ENCODE results near the gene PRRT1B. TPM values are rescaled to one million over a fixed set of nuclear protein-coding genes. Genes with fewer than 3 reads are reported as not detected.

The PRRT1B gene
- total RNA-seq, 6 experiments from 2014 or later = not detected

DNA sequence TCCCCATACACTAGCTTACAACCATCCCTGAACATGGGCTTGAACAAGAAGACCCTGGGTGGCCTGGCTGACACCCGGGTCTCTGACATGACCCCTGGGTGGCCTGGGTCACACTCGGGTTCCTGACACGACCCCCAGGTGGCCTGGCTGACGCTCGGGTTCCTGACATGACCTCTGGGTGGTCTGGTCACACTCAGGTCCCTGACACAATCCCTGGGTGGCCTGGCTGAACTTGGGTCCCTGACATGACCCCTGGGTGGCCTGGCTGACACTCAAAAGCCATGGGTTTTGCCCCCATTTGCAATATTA lies 38.0 kb downstream of the PRRT1B start:
- Mint-ChIP-seq H3K36me3 (ENCODE audit: low read depth) (peaks cover 15% of the 10 kb centered on the region), H3K27ac (no peak overlapping the region), H3K4me3 (no peak overlapping the region), H3K9me3 (no peaks in the 10 kb centered on the region), H3K4me1 (ENCODE audit: low read depth) (no peaks in the 10 kb centered on the region), H3K27me3 (ENCODE audit: insufficient read depth) (peaks cover 9% of the 10 kb centered on the region)
- TF ChIP-seq CTCF (IDR thresholded peaks at IDR 0.05) = no peak
- no peak for DNase-seq

GRCh38 chr9:131583836-131584555 lies 38.7 kb downstream of the PRRT1B start:
- H3K27me3 Mint-ChIP-seq (ENCODE audit: insufficient read depth) = peaks cover 9% of the 10 kb centered on the region
- no peak overlapping the region; the same call in 1 of the 2 replicates for H3K27ac Mint-ChIP-seq
- peaks cover 15% of the 10 kb centered on the region for H3K36me3 Mint-ChIP-seq (ENCODE audit: low read depth)
- H3K9me3 Mint-ChIP-seq = no peaks in the 10 kb centered on the region
- no peaks in the 10 kb centered on the region for H3K4me1 Mint-ChIP-seq (ENCODE audit: low read depth)
- no peak for DNase-seq
- no peak for TF ChIP-seq CTCF (IDR thresholded peaks at IDR 0.05)
- no peak overlapping the region for H3K4me3 Mint-ChIP-seq

GRCh38 chr9:131584858-131585257 lies 39.5 kb downstream of the PRRT1B start:
- H3K9me3 Mint-ChIP-seq = no peaks in the 10 kb centered on the region
- DNase-seq = no peak
- no peak for TF ChIP-seq CTCF (IDR thresholded peaks at IDR 0.05)
- H3K27ac Mint-ChIP-seq = no peak overlapping the region
- H3K27me3 Mint-ChIP-seq (ENCODE audit: insufficient read depth) = peaks cover 6% of the 10 kb centered on the region
- peaks cover 11% of the 10 kb centered on the region for H3K36me3 Mint-ChIP-seq (ENCODE audit: low read depth)
- H3K4me1 Mint-ChIP-seq (ENCODE audit: low read depth) = no peaks in the 10 kb centered on the region
- no peak overlapping the region for H3K4me3 Mint-ChIP-seq

GRCh38 chr9:131585375-131585774 lies 40.1 kb downstream of the PRRT1B start:
- no peaks in the 10 kb centered on the region for H3K4me1 Mint-ChIP-seq (ENCODE audit: low read depth)
- H3K27me3 Mint-ChIP-seq (ENCODE audit: insufficient read depth) = peaks cover 10% of the 10 kb centered on the region
- TF ChIP-seq CTCF (IDR thresholded peaks at IDR 0.05) = no peak
- no peak overlapping the region for H3K27ac Mint-ChIP-seq
- H3K36me3 Mint-ChIP-seq (ENCODE audit: low read depth) = peaks cover 10% of the 10 kb centered on the region
- no peak overlapping the region for H3K4me3 Mint-ChIP-seq
- DNase-seq = no peak
- no peaks in the 10 kb centered on the region for H3K9me3 Mint-ChIP-seq

GRCh38 chr9:131587331-131587730 lies 42.0 kb downstream of the PRRT1B start:
- Mint-ChIP-seq H3K4me3 (no peak overlapping the region; the same call in 1 of the 2 replicates), H3K27ac (no peak overlapping the region), H3K9me3 (no peaks in the 10 kb centered on the region), H3K27me3 (ENCODE audit: insufficient read depth) (peaks cover 10% of the 10 kb centered on the region), H3K4me1 (ENCODE audit: low read depth) (no peaks in the 10 kb centered on the region), H3K36me3 (ENCODE audit: low read depth) (peaks cover 7% of the 10 kb centered on the region)
- DNase-seq = no peak
- TF ChIP-seq CTCF (IDR thresholded peaks at IDR 0.05) = no peak

Measured in HFFc6 (cell line).